ENCODE measurements around the gene DAAM1. TPM values are rescaled to one million over a fixed set of nuclear protein-coding genes. Genes with fewer than 3 reads are reported as not detected.

DAAM1 gene
- total RNA-seq, 1 donor from 2014 or later, result 40.7 TPM

DNA sequence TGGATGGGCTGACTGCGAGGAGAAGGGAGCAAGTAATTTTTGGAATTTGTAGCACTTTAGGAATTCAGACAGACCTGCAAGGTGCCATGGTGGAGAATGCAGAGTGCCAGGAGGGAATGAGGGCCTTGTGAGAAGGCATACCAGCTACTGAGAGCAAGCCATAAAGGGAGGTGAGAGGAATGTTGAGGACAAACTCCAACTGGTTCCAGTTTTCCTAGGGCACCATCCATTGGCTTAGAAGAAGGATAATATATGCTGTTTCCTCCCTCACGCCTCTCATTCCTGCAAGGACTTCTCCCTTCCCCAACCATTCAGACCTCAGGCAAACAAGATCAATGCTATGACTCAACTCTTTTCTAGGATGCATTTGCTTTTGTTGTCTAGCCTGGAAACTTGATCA is 11.2 kb upstream of the DAAM1 start:
- TF ChIP-seq, protein P1, sequence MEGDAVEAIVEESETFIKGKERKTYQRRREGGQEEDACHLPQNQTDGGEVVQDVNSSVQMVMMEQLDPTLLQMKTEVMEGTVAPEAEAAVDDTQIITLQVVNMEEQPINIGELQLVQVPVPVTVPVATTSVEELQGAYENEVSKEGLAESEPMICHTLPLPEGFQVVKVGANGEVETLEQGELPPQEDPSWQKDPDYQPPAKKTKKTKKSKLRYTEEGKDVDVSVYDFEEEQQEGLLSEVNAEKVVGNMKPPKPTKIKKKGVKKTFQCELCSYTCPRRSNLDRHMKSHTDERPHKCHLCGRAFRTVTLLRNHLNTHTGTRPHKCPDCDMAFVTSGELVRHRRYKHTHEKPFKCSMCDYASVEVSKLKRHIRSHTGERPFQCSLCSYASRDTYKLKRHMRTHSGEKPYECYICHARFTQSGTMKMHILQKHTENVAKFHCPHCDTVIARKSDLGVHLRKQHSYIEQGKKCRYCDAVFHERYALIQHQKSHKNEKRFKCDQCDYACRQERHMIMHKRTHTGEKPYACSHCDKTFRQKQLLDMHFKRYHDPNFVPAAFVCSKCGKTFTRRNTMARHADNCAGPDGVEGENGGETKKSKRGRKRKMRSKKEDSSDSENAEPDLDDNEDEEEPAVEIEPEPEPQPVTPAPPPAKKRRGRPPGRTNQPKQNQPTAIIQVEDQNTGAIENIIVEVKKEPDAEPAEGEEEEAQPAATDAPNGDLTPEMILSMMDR (IDR thresholded peaks at IDR 0.05), result no peak
- Mint-ChIP-seq H3K4me3 (ENCODE audit: unreplicated experiment) (no peak overlapping the region), H3K4me1 (ENCODE audit: low read depth) (peaks cover 29% of the 10 kb centered on the region)

DNA sequence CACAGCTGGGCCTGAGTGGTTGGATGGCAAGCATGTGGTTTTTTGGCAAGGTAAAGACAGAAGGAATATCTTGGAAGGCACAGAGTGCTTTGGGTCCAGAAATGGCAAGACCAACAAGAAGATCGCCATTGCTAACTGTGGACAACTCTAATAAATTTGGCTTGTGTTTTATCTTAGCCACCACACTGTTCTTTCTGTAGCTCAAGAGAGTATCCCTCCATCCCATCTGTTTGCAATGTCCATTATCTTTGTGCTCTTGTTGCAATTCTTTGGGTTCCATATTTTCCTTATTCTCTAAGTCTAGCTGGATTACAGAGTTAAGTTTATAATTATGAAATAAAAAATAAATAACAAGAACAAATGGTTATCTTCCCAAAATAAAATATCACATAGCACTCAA is 6.7 kb upstream of the DAAM1 start:
- peaks cover 10% of the 10 kb centered on the region for H3K27me3 Mint-ChIP-seq (ENCODE audit: low read depth)
- peaks cover 20% of the 10 kb centered on the region for H3K4me1 Mint-ChIP-seq (ENCODE audit: low read depth)
- no peaks in the 10 kb centered on the region for H3K9me3 Mint-ChIP-seq (ENCODE audit: low read depth)
- no peak overlapping the region for H3K4me3 Mint-ChIP-seq (ENCODE audit: unreplicated experiment)
- TF ChIP-seq, protein P1 (IDR thresholded peaks at IDR 0.05), result no peak
- DNase-seq (ENCODE audit: low spot score), result no peak
- H3K27ac Mint-ChIP-seq (ENCODE audit: unreplicated experiment), result no peak overlapping the region
- H3K36me3 Mint-ChIP-seq (ENCODE audit: low read depth), result no peaks in the 10 kb centered on the region

More for the DNA sequence above, 11.2 kb upstream of the DAAM1 start:
- H3K27ac Mint-ChIP-seq (ENCODE audit: unreplicated experiment), result no peak overlapping the region
- no peak for DNase-seq (ENCODE audit: low spot score)
- H3K36me3 Mint-ChIP-seq (ENCODE audit: low read depth), result no peaks in the 10 kb centered on the region
- H3K9me3 Mint-ChIP-seq (ENCODE audit: low read depth), result no peaks in the 10 kb centered on the region
- no peaks in the 10 kb centered on the region for H3K27me3 Mint-ChIP-seq (ENCODE audit: low read depth)

DNA sequence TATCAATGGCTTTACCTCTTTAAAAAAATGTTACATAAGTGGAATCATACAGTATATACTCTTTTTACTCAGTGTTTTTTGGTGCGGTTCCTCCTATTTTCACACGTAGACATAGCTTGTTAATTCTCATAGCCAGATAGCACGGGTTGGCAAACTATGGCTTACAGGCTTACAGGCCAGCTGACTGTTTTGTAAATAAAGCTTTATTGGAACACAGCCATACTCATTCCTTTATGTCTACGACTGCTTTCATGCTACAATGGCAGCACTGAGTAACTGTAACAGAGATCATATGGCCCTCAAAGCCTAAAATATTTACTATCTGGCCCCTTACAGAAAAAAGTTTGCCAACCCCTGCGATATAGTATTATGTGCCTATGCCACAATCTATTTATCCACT is 5.8 kb upstream of the DAAM1 start:
- H3K4me1 Mint-ChIP-seq (ENCODE audit: low read depth), result peaks cover 19% of the 10 kb centered on the region
- TF ChIP-seq, protein P1 (IDR thresholded peaks at IDR 0.05), result no peak

DNA sequence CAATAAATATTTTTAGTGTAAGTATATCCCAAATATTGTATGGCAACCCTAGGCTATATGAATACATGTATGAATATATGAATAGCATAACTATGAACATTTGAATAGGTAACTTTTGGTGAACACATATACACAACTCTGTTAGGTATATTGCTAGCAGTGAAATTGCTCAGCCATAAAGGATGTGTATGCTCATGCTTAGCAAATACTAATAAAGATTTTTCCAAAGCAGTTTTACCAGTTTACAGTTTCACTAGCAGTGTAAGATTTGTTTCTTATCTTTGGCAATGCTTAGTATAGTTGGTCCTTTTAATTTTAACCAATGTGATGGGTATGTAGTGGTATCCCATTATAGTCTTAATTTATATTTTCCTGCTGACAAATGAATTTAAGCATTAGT is 5.3 kb upstream of the DAAM1 start:
- TF ChIP-seq, protein P1 (IDR thresholded peaks at IDR 0.05), result no peak
- Mint-ChIP-seq H3K27me3 (ENCODE audit: low read depth) (peaks cover 10% of the 10 kb centered on the region), H3K4me1 (ENCODE audit: low read depth) (peaks cover 19% of the 10 kb centered on the region), H3K9me3 (ENCODE audit: low read depth) (no peaks in the 10 kb centered on the region), H3K4me3 (ENCODE audit: unreplicated experiment) (no peak overlapping the region), H3K27ac (ENCODE audit: unreplicated experiment) (no peak overlapping the region), H3K36me3 (ENCODE audit: low read depth) (no peaks in the 10 kb centered on the region)
- no peak for DNase-seq (ENCODE audit: low spot score)

More for the DNA sequence above, 5.8 kb upstream of the DAAM1 start:
- Mint-ChIP-seq H3K27me3 (ENCODE audit: low read depth) (peaks cover 10% of the 10 kb centered on the region), H3K4me3 (ENCODE audit: unreplicated experiment) (no peak overlapping the region), H3K9me3 (ENCODE audit: low read depth) (no peaks in the 10 kb centered on the region), H3K27ac (ENCODE audit: unreplicated experiment) (no peak overlapping the region), H3K36me3 (ENCODE audit: low read depth) (no peaks in the 10 kb centered on the region)
- DNase-seq (ENCODE audit: low spot score), result no peak

DNA sequence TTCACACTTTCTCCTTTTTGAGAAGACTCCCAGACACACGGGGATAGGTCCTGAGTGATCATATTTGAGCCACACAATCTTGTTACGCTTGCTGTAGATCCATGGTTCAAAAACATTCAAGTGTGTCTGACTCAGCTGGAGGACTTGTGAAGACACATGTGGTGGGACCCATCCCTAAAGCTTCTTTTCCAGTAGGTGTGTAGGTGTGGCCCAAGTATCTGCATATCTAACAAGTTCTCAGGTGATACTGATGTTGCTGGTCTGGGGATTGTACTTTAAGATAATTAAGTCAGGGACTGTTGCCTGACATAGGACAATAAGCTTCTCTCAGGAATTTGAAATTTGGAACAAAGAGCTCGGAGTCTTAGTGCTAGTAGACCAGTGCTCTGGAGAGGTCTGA is 4.1 kb upstream of the DAAM1 start:
- Mint-ChIP-seq H3K36me3 (ENCODE audit: low read depth) (no peaks in the 10 kb centered on the region), H3K4me3 (ENCODE audit: unreplicated experiment) (no peak overlapping the region), H3K27me3 (ENCODE audit: low read depth) (peaks cover 10% of the 10 kb centered on the region), H3K4me1 (ENCODE audit: low read depth) (peaks cover 17% of the 10 kb centered on the region), H3K9me3 (ENCODE audit: low read depth) (no peaks in the 10 kb centered on the region), H3K27ac (ENCODE audit: unreplicated experiment) (no peak overlapping the region)
- TF ChIP-seq, protein P1 (IDR thresholded peaks at IDR 0.05), result no peak
- DNase-seq (ENCODE audit: low spot score), result no peak
